CD4-positive, alpha-beta T cell treated with Interferon alpha-2 for 1 hour (primary cell): ENCODE results near the gene ASIC3.

ENCODE experiments used
- DNase-seq, 2 donors: peaks; one replicate each; pipeline ENCODE4 v3.0.0-alpha.2; 2020 to 2022

Gene ASIC3

DNA sequence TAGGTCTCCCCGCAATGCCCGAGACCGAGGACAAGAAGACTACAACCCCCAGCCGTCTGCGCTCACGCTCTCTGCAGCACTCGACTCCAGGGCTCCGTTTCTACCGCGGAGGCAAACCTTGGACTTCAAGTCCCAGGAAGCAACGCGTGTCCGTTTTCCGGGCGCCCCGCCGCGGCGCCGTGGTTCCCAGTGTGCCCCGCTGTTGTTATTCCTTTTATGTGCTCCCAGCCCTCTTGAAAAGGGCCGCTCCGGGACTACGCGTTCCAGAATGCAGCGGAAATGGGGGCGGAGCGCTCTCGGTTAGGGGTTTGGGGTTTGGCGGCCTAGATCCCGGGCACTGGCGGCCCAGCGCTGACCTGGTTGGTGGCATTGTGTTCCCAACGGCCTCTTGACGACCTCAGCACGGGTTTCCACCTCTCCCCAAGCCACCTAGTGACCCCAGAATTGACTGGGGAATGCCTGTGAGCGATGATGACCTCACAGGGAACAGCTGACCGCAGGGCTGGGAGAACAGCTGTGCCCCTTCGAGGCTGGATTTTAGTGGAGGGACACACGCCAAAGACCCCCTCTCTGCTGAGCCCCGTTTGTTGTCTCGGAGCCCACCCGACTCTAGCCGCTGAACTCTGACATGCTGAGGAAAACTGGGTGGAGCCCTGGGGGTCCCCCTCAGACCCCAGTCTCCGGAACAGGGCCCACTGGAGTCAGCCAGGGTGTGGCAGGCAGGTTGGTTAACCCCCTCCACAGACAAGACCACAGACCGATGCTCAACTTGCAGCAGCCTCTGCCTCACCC lies 9.9 kb downstream of the ASIC3 start:
- DNase-seq, result peak; percentile 98 to 99

GRCh38 chr7:151058781-151059366 lies 10.5 kb downstream of the ASIC3 start:
- peak in 1 of 2 donors; percentile 36 for DNase-seq

- peak; percentile 54 to 76 for DNase-seq
Measured at GRCh38 chr7:151059367-151060112, 11.2 kb downstream of the ASIC3 start, which contains the start of gene SLC4A2. Gene SLC4A2, plus strand, starts transcription at chr7:151059589. Its CDS starts 2,399 bp downstream, at chr7:151061988.

GRCh38 chr7:151060113-151060415 lies 11.7 kb downstream of the ASIC3 start:
- no peak for DNase-seq

DNA sequence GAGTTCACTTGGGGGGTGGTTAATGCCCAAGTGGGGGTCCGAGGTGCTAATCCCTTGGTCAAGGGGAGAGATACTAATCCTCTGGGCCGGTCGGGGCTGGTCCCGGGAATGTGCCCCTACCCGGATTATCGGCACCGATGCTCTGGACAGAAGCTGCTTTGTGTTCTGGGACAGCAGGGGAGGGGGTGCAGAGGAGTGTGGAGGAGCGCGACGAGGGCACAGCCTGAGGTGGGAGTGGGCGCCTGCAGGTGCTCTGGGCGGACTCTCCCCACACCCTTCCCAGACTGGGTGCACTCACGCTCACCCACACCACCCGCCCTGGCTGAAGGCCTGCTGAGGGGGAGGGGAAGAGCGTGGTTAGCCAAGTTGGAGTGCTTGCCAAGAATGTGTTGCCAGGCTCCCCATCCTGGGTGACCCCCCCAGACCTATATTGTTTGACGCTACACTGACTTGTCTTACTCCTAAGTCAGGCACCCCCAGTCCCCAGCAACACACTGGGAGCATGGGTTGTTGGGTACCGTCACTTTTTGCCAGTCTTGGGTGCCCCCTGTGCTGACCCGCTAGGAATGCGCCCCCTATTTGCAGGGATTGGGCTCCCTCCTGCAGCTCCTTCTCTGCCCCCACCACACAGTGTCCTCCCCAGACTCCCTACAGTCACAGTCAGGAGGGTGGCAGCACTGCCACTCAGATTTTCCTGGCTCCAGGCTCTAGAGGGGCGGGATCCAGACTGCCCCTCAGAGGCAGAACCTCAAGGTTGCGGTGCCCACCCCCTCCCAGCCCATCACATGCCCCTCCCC lies 12.3 kb downstream of the ASIC3 start:
- DNase-seq, result peak in 1 of 2 donors; percentile 20

DNA sequence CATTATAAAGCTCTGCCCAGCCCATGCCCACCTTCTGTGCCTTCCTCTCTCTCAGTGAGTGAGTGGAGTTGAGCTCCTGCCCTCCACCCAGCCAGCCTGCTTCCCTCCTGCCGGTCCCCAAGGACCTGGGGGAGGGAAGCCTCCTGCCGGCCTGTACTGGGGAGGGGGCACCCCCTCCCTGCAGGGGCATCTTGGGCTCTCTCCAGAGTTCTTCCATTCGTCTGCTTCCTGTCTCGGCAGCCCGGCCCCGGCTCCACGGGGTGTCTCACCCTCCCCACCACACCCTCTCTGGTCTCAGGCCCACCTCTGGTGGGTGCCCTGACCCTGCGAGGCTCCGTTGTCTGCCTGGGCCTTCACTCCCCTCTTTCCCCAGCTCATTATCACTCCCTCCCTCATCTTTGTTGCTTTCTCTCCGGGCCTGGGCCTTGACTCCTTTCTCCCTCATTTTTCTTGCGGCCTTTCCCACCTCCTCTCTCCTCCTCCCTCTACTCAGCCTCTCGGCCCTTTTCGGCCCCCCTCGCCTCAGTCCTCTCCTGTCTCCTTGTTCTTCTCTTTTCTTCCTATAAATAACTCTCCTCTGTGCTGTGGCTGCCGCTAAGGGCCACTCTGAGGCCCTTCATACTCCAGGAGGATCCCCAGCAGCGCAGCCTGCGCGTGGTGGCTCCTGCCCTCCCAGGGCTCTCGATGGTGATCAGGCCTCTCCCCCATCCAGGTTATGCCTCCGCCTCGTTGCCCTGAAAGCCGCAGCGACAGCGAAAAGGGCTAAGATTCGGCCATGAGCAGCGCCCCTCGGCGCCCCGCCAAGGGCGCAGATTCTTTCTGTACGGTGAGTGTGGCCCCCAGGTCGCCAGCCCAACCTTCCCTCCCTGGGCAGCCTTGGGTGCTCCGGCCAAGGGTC lies 13.1 kb downstream of the ASIC3 start:
- DNase-seq, result no peak

DNA sequence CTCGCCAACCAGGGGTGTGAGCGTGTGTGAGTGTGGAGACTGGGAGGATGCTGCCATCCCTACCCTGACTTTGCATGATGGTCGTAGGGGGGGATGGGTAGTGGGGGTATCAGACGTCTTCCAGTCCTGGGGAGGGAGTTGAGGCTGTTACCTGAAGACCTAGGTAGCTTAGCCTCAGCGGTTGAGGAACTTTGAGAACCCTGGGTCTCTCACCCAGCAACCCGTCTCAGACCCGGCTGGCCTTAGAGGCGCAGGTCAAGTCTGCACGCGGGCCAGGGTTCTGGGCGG lies 13.7 kb downstream of the ASIC3 start:
- DNase-seq, result no peak

DNA sequence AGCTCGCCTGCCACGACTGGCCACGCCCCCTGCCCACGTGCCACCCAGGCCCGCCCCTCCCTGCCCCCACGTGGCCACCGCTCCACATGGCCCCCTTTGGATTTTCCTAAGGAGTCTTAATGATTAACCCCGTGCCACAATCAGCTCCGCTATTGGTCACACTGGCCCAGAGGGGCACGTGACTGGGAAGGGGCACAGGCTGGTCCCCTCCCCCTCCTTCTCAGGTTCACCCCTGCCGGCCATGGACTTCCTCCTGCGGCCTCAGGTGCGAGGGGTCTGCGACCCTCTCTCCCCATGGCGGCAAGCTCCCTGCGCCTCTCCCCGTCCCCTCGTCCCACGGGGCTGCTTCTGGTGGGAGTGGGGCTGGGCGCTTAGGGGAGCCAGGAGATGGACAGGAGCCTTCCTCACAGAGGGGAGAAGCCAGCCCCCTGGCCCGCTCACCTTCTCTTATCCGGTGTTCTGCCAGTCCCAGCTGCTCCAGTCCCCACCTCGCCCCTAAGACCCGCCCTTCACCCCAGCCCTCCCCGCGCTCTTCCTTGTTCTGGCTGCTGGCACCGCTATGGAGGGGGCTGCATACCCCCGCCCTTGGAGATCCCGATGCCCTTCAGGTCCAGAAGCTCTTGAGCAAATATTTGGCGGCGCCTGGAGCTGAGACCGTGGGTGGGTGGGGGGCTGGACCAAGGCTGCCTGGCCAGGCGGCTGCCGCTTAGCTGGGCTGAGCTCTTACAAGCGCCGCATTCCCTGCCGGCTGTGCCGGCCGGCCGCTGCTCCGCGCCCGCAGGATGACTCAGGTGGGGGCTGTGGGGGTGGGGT lies 14.3 kb downstream of the ASIC3 start:
- no peak for DNase-seq

DNA sequence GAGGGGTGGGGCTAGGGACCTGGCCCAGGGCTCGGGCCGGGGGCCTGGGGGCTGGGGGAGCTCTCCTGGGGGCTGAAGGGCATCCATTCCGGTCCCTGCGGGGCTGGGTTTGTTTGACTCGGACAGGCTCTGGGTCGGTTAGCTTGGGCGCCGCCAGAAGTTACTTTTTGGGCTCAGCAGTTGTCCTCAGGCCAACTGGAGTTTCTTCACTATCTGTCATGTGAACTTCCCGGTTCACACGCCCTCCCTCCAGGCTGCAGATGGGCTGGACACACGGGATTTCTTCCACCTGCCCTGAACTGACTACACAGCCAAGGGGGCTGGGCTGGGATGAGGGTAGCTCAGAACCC lies 14.9 kb downstream of the ASIC3 start:
- DNase-seq, result no peak

DNA sequence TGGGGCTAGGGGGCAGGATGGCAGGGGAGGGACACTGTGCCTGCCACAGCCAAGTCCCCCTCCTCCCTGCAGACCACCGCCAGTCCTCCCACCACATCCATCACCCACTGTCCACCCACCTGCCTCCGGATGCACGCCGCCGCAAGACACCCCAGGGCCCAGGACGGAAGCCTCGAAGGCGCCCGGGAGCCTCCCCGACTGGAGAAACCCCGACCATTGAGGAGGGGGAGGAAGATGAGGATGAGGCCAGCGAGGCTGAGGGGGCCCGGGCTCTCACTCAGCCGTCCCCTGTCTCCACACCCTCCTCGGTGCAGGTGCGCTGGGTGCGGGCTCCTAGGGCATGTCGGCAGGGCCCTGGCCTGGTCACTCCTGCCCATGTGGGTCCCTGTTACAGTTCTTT lies 16.1 kb downstream of the ASIC3 start:
- no peak for DNase-seq

DNA sequence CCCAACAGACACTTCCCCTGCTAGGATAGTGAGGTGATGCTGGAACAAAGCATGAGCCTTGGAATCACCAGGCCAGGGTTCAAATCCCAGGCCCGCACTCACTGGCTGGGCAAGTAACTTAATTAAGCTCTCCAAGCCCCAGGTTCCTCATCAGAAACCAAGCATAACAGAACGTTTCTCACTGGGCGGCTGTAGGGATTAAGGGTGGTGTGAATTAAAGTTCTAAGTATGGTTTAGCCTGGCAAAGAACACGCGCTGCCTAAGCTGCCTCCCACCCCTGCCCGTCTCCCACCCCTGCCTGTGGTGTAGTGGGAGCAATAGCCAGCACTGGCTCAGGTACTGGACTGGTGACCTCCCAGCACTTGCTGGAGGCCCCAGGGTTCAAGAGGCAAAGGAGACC lies 16.7 kb downstream of the ASIC3 start:
- DNase-seq, result no peak

- no peak for DNase-seq
Measured at GRCh38 chr7:151065516-151065915, 17.2 kb downstream of the ASIC3 start.

GRCh38 chr7:151066273-151066974 lies 18.1 kb downstream of the ASIC3 start:
- no peak for DNase-seq

DNA sequence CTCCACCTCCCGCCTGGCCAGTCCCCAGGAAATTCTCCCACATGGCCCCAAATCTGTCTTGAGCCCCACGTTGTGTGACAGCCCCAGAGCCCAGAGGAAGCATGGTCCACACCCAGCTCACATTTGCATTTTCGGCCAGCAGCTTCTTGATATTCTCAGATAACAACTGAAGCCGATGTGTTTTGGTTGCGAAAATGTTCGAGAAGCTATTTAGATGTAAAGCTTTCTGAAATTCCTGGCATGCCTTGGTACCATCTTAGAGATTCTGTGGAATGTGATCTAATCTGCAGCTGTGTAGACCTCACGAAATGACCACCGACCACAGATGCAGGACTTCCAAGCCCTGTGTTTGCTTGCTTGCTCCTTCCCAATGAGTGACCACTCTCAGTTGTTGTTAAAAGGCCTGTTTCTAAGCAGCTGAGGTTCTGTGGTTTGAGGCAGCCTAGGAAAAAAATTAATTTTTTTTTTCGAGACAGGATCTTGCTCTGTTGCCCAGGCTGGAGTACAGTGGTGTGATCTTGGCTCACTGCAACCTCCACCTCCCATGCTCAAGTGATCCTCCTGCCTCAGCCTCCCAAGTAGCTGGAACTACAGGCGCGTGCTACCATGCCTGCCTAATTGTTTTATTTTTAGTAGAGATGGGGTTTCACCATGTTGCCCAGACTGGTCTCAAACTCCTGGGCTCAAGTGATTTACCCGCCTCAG lies 19.9 kb downstream of the ASIC3 start:
- DNase-seq, result no peak

DNA sequence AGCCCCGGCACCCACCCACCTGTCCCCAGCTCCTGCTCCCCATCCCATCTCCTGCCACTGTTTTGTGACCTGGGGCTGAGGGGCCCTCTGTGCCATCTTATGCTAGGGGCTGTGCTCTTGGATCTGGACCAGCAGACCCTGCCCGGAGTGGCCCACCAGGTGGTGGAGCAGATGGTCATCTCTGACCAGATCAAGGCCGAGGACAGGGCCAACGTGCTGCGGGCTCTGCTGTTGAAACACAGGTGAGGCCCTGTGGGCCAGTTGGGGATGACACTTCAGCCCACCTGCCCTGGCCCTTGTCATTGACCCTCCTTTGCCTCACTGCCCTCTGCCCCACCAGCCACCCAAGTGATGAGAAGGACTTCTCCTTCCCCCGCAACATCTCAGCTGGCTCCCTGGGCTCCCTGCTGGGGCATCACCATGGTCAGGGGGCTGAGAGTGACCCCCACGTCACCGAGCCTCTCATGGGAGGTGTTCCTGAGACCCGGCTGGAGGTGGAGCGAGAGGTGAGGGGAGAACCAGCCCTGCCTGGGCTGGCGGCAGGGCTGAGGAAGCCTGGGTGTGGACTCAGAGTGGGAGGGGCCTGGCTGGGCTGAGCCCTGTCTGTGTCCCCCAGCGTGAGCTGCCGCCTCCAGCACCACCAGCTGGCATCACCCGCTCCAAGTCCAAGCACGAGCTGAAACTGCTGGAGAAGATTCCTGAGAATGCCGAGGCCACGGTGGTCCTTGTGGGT lies 21.7 kb downstream of the ASIC3 start:
- DNase-seq, result no peak

DNA sequence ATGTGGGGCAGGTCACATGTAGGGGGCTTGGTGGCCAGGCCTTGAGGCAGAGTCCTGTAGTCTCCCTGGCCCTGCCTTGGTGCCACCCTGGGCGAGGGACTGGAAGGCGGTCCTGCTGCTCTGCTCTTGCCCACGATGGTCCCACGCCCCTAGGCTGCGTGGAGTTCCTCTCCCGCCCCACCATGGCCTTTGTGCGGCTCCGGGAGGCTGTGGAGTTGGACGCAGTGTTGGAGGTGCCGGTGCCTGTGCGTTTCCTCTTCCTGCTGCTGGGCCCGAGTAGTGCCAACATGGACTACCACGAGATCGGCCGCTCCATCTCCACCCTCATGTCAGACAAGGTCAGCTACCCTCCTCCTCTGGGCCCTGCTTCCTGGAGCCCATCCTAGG lies 22.2 kb downstream of the ASIC3 start:
- no peak for DNase-seq

DNA sequence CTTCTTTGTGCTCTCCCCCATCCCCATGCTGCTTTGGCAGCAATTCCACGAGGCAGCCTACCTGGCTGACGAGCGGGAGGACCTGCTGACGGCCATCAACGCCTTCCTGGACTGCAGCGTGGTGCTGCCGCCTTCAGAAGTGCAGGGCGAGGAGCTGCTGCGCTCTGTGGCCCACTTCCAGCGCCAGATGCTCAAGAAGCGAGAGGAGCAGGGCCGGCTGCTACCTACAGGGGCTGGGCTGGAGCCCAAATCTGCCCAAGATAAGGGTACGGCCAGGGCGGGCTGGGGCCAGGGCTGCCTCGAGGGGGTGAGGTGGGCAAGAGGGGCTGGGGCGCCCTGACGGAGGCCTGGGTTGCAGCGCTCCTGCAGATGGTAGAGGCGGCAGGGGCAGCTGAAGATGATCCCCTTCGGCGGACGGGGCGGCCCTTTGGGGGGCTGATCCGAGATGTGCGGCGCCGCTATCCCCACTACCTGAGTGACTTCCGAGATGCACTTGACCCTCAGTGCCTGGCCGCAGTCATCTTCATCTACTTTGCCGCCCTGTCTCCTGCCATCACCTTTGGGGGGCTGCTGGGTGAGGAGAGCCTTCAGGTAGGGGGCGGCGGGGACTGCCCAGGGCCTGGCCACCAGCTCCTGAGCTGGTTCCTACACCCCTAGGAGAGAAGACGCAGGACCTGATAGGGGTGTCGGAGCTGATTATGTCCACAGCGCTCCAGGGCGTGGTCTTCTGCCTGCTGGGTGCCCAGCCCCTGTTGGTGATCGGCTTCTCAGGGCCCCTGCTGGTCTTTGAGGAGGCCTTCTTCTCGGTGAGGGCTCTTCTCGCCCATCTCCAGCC lies 22.9 kb downstream of the ASIC3 start:
- no peak for DNase-seq

- DNase-seq, result no peak
Measured at GRCh38 chr7:151073990-151074389, 25.7 kb downstream of the ASIC3 start.
